Peyer's patch (tissue), 4 donors: ENCODE measurements around the gene FKBP1A.

Experiments
- POLR2A ChIP-seq, 2 donors: fragments of 450-650 bp; IDR thresholded peaks; one replicate each; pipeline ENCODE4 v1.5.1; 2017; ENCODE audit warnings: antibody characterized with exemption in 2 of 2, mild to moderate bottlenecking in 2 of 2, moderate library complexity in 2 of 2
- TF ChIP-seq, protein P1 (sequence below), 6 experiments: fragments of 450-650 bp in 4 of 6; fragments of 200-600 bp in 2 of 6; sonication (generic) in 1 of 6; IDR thresholded peaks; one replicate each; pipeline ENCODE4 v1.5.1; 2017 to 2019; ENCODE audit warnings: antibody characterized with exemption in 6 of 6, mild to moderate bottlenecking in 3 of 6, moderate library complexity in 1 of 6

DNA sequence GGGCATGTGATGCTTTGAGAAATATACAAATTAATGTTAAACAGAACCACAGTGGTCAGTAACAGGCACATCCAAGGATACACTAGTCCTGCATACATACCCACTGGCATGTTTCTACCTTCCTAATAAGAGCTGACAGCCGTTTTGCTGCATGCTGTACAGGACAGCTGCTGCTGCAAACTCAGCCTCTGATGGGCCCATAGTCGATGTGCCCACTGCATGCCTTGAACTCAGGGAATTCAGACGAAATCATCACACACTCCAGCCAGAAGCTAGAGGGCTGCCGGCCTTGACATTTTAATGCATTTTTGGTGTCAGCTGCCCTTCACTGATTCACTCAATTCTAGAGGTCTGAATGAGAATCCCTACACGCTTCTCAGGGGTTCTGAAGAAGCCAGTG is 29.3 kb downstream of the FKBP1A start:
- TF ChIP-seq, protein P1, sequence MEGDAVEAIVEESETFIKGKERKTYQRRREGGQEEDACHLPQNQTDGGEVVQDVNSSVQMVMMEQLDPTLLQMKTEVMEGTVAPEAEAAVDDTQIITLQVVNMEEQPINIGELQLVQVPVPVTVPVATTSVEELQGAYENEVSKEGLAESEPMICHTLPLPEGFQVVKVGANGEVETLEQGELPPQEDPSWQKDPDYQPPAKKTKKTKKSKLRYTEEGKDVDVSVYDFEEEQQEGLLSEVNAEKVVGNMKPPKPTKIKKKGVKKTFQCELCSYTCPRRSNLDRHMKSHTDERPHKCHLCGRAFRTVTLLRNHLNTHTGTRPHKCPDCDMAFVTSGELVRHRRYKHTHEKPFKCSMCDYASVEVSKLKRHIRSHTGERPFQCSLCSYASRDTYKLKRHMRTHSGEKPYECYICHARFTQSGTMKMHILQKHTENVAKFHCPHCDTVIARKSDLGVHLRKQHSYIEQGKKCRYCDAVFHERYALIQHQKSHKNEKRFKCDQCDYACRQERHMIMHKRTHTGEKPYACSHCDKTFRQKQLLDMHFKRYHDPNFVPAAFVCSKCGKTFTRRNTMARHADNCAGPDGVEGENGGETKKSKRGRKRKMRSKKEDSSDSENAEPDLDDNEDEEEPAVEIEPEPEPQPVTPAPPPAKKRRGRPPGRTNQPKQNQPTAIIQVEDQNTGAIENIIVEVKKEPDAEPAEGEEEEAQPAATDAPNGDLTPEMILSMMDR (IDR thresholded peaks at IDR 0.05) = no peak
- no peak for TF ChIP-seq POLR2A (IDR thresholded peaks at IDR 0.05)
